Measurements from ENCODE around the gene MVB12B. TPM values are rescaled to one million over a fixed set of nuclear protein-coding genes. Genes with fewer than 3 reads are reported as not detected.

MVB12B gene
- total and polyA plus RNA-seq, 3 donors from 2014 or later: 13.6 to 30.7 (median 26.2) TPM

DNA sequence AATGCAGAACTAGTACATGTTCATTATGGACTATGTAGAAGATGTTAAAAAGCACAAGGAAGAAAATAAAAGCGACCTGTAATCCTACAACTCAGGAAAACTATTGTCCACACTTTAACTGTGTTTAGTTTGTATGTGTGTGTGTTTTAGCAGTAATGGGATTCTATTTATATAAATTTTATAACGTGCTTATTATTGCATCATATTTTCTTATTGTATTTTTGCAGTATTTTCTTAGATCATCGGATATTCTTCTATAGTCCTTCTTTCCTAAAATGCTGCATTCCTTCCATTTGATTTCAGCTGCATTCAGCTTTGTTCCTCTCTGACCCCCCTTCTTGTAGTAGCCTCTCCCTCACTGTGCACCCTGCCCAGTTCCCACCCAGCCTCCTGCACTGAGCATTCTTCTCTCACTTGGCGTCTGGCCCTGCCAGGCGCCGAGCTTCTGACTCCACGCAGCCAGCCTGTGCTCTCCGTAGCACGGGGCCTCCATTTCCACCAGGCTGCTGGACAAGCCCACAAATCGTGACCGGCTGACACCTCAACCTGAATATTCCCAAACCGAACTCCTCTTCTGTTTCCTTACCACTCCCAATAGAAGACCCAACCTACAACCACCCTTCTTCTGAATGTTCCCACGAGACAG is 39.9 kb downstream of the MVB12B start:
- no peaks in the 10 kb centered on the region for H3K36me3 ChIP-seq (ENCODE audit: low read depth, missing control alignments)
- intact Hi-C loops (cut with DNase I; ENCODE audit: low total_unique reads): no loop called here
- no peak overlapping the region for H3K27ac ChIP-seq
- no peak for TF ChIP-seq POLR2A (IDR thresholded peaks at IDR 0.05)
- no peak for TF ChIP-seq CTCF (IDR thresholded peaks at IDR 0.05)
- no peaks in the 10 kb centered on the region for H3K9me3 ChIP-seq
- H3K27me3 ChIP-seq: no peaks in the 10 kb centered on the region
- WGBS, 2 donors: 80 to 87% methylated on average over 13 of the region's 13 CpGs
- no peak for DNase-seq
- no peak overlapping the region for H3K4me3 ChIP-seq
- no peaks in the 10 kb centered on the region for H3K4me1 ChIP-seq

DNA sequence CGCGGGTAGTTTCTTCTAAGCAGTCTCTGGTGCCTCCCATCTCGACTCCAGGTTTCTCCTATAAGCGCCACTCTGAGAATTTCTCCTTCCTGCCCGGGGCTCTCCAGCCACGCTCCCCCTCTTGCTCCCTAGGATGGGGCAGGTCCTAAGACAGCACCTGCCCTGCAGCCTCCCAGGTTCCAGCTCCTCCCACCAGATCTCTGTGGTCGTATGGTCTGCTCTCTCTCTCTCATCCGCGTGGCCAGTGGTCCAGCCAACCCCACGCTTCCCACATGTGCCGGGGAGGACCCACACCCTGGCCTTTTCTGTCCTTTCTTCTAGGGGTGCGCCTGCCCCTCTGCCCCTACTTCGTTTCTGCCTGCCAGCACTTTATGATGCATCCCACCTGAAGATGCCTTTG is 40.5 kb downstream of the MVB12B start:
- no peak overlapping the region for H3K27ac ChIP-seq
- H3K4me1 ChIP-seq: no peaks in the 10 kb centered on the region
- WGBS, 2 donors: 88% methylated on average over 13 of the region's 13 CpGs
- no peaks in the 10 kb centered on the region for H3K36me3 ChIP-seq (ENCODE audit: low read depth, missing control alignments)
- no peaks in the 10 kb centered on the region for H3K9me3 ChIP-seq
- intact Hi-C loops (cut with DNase I; ENCODE audit: low total_unique reads): no loop called here
- DNase-seq: no peak
- no peaks in the 10 kb centered on the region for H3K27me3 ChIP-seq
- no peak overlapping the region for H3K4me3 ChIP-seq
- TF ChIP-seq POLR2A (IDR thresholded peaks at IDR 0.05) (no peak), CTCF (IDR thresholded peaks at IDR 0.05) (no peak)

DNA sequence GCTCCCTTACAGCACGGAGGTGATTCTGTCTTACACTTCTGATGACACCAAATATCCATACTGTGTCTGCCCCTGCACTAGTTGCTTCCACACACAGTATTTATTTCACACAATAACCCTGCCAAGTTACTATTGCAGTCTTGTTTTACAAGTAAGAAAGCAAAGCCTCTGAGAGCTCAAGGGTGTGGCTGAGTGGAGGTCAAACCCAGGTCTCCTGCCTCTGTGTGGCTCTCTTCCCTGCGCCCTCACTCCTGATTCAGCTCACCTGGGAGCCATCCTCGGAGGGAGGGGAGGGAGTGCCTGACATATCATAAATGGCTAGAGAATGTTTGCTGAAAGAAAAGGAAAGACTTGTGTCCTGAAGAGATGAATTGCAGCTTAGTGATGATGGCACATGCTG is 41.0 kb downstream of the MVB12B start:
- intact Hi-C loops (cut with DNase I; ENCODE audit: low total_unique reads): no loop called here
- H3K27me3 ChIP-seq: no peaks in the 10 kb centered on the region
- 74 to 85% methylated on average over 3 of the region's 3 CpGs for WGBS, 2 donors
- no peaks in the 10 kb centered on the region for H3K9me3 ChIP-seq
- no peaks in the 10 kb centered on the region for H3K4me1 ChIP-seq
- no peak for DNase-seq
- H3K36me3 ChIP-seq (ENCODE audit: low read depth, missing control alignments): no peaks in the 10 kb centered on the region
- TF ChIP-seq POLR2A (IDR thresholded peaks at IDR 0.05): no peak
- no peak for TF ChIP-seq CTCF (IDR thresholded peaks at IDR 0.05)
- H3K27ac ChIP-seq: no peak overlapping the region
- no peak overlapping the region for H3K4me3 ChIP-seq

- WGBS, 2 donors: 90 to 93% methylated on average over 7 of the region's 7 CpGs
- Histone ChIP-seq H3K9me3 (no peaks in the 10 kb centered on the region), H3K27me3 (no peaks in the 10 kb centered on the region), H3K4me3 (no peak overlapping the region), H3K27ac (no peak overlapping the region), H3K36me3 (ENCODE audit: low read depth, missing control alignments) (no peaks in the 10 kb centered on the region), H3K4me1 (no peaks in the 10 kb centered on the region)
- no peak for TF ChIP-seq CTCF (IDR thresholded peaks at IDR 0.05)
- TF ChIP-seq POLR2A (IDR thresholded peaks at IDR 0.05): no peak
- intact Hi-C loops (cut with DNase I; ENCODE audit: low total_unique reads): no loop called here
- DNase-seq: no peak
These were observed 41.4 kb downstream of the MVB12B start for GRCh38 chr9:126368020-126368419.

All from testis (tissue), 3 donors.